ENCODE results near the gene PCBP4.

The PCBP4 gene

DNA sequence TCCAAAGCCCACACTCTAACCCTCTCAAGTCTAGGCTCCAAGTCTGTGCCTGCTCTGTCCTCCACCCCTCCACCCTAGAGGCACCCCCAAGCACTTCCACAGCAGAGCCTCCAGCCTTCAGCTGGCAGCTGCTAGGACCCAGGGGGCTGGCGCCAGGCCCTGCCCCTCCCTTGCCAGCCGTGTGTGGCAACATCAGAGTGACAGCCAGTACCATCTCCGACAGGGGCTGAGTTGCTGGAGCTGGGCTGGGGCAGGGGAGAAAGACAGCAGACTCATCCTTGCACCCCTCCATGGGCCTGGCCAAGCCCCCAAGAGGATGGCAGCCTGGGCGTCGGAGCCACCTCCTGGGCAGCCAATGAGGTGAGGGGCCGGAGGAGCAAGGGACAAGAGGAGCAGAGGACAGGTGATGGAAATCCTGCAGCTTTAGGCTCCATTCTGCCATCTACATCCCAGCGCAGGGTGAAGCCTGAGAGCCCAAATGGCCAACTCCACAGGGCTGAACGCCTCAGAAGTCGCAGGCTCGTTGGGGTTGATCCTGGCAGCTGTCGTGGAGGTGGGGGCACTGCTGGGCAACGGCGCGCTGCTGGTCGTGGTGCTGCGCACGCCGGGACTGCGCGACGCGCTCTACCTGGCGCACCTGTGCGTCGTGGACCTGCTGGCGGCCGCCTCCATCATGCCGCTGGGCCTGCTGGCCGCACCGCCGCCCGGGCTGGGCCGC is 11.9 kb downstream of the PCBP4 start, which contains the start of gene GPR62:
Gene GPR62 (plus strand): TSS at position 207 of the 718 bp plus-strand sequence. CDS start 272 bp downstream, at position 479.
- DNase-seq (ENCODE audit: low read depth in 2 of 2): no peak

DNA sequence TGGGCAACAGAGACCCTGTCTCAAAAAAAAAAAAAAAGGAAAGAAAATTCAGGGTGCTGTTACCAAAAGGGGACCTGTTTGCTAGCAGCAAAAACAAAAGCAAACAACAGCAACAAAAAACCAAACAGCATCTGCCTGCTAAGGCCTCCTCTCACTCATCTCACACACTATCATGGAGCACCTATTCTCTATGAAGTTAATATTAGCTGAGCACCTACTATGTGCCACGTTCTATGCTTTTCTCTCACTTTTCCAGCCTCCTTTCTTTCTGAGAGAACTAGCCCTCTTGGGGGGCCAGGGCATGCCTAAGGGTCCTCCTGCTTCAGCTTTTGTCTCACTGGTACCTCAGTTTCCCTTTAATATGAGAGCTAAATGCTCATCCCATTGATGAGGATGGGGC is 12.5 kb downstream of the PCBP4 start:
- no peak for DNase-seq (ENCODE audit: low read depth in 2 of 2)

DNA sequence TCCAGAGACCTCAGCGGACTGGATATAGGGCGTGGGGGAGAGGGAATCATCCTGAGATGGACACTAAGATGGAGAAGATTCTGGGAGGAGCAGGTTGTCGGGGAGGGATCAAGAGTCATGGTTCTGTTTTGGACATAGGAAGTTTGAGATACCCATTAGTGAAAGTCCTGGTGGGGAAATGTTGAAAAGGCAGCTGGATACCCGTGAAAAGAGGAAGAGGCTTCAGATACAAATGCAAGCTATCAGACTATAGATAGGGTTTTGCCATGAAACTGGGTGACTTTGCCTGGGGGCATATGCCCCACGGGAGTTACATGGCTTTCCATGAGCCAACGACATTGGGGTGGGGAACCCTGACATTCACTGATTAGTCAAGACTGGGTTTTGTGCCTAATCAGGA is 13.1 kb downstream of the PCBP4 start:
- no peak for DNase-seq (ENCODE audit: low read depth in 2 of 2)

DNA sequence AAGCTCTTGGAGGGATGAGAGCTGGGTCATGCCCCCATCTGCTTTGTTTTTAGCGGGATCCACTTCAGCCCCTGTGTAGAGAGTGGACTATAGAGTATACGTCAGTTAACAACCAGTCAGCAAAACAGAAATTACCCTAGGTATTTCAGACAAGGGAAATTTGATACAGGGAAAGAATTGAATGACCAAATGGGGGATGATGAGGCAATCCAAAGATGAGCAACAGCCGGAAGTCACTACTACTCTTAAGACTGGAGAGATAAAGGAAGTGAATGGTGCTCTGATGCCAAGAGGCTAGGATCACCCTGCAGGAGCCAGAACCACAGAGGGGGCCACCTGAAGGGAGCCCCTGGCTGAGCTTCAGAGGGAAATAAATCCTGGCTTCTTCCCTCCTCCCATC is 13.8 kb downstream of the PCBP4 start:
- DNase-seq (ENCODE audit: low read depth in 2 of 2): peak in 1 of 2 experiments; percentile 37

DNA sequence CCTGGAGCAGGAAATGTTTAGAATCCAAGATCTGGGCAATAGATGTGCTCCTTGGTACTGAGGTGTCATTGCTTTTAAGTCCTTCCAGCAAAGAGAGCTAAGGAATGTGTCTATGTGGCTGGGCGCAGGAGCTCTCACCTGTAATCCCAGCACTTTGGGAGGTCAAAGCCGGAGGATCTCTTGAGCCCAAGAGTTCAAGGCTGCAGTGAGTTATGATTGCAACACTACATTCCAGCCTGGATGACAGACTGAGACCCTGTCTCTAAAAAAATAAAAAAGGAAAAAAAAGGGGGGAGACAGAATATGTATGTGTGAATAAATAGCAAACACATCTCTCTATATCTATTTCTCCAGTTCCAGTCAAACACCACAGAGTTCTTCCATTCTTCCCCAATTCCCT is 16.4 kb downstream of the PCBP4 start:
- no peak for DNase-seq (ENCODE audit: low read depth in 2 of 2)

DNA sequence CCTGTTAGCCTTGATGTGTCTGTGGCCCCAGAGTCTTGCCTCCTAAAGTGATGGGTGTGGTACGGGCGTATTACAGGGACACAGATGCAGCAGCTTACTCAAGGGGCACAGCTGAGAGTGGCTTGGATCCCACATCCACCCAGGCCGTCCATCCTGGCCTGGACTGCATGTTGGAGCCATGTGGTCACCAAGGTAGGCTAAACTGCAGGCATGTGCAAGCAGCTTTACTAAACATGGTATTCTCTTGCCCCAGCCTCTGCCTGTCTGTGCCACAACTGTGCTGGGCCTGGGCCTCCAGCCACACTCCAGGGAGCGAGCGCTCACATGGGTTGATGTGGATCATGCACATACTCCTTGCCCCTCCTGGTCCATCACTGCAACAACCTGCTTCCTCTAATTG is 18.1 kb downstream of the PCBP4 start:
- DNase-seq (ENCODE audit: low read depth in 2 of 2): no peak

DNA sequence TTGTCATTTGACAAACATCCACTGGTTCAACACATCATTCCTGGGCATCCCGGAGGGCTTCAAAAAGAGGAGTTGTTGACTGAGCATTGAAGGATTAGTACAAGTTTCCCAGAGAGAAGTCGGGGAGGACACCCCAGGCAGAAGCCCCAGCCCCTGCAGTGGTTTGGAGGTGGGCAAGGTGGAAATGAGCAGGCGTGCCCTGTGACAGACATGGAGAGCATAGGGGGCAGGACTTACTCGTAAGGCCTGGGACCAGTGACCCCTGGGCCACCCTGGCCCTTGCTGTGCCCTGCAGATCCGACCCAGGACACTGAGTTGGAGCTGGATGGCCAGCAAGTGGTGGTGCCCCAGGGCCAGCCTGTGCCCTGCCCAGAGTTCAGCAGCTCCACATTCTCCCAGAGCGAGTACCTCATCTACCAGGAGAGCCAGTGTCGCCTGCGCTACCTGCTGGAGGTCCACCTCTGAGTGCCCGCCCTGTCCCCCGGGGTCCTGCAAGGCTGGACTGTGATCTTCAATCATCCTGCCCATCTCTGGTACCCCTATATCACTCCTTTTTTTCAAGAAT is 19.2 kb downstream of the PCBP4 start:
- DNase-seq (ENCODE audit: low read depth in 2 of 2): no peak

DNA sequence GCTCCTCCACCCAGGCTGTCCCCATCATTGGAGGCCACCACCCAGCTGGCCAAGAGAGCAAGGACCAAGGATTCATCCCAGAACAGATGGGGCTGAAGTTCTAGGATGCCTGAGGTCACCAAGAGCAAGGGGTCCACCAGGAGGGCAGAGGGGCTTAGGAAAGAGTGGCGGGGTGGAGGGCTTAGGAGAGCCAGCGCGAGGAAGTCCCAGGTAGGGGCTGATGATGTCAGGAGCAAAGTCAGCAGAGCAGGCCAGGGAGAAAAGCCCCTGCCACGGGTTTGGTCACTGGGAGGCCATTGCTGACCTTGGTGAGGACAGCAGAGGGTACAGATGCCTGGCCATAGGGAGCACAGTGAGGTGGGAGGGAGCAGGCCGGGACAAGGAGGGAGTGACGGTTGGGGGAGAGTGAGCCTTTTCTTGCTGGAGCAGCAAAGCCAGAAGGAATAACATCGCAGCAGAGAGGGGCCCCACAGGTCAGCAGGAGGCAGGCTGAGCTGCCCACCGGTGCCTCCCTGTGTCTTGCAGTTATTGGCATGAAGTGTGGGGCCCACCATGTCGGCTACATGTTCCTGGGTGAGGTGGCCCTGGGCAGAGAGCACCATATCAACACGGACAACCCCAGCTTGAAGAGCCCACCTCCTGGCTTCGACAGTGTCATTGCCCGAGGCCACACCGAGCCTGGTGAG is 19.9 kb downstream of the PCBP4 start:
- DNase-seq (ENCODE audit: low read depth in 2 of 2): no peak

DNA sequence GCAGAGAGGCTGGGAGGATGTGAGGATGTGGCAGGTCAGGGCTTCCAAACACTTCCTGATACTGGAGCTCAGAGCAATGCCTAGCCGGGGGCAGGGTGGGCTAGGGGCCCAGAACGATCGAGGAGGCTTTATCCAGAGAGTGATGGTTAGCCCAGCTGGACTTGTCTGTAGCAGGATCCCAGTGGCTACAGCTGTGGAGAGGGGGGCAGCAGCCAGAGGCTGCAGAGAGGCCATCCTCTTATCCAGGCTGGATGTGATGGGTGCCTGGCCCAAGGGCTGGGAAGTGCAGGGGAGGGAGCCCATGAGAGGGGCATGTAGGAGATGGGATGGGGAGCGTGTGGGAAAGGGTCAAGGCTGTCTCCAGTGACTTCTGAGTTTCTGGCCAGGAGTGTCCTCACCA is 20.5 kb downstream of the PCBP4 start:
- no peak for DNase-seq (ENCODE audit: low read depth in 2 of 2)

DNA sequence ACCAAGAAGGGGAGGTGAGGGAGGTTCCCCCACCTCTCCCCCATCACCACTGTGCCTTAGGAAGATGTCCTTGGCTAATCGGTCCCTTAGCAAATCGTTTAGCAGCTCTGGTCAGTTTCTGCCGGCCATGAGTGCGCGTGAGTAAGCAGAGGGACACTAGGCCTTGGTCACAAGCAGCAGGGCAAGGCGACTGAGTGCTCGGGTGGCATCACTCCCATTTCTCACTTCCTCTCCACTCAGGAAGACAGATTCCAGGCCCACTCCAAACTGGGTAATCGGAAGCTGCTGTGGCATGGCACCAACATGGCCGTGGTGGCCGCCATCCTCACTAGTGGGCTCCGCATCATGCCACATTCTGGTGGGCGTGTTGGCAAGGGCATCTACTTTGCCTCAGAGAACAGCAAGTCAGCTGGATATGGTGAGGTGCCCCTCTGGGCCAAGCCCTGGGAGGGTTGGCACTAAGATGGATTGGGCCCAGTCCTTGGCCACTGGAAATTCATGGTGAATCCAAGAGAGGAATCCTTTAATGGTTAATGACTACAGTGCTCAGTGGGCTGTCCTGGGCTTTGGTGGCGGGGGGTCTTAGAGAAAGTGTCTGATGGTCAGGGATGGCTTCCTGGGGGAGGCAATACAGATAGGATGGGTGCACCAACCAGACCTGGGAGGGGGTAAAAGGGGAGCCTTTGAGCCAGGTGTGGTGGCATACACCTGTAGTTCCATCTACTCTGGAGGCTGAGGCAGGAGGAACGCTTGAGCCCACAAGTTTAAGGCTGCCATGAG is 21.1 kb downstream of the PCBP4 start:
- DNase-seq (ENCODE audit: low read depth in 2 of 2): no peak

DNA sequence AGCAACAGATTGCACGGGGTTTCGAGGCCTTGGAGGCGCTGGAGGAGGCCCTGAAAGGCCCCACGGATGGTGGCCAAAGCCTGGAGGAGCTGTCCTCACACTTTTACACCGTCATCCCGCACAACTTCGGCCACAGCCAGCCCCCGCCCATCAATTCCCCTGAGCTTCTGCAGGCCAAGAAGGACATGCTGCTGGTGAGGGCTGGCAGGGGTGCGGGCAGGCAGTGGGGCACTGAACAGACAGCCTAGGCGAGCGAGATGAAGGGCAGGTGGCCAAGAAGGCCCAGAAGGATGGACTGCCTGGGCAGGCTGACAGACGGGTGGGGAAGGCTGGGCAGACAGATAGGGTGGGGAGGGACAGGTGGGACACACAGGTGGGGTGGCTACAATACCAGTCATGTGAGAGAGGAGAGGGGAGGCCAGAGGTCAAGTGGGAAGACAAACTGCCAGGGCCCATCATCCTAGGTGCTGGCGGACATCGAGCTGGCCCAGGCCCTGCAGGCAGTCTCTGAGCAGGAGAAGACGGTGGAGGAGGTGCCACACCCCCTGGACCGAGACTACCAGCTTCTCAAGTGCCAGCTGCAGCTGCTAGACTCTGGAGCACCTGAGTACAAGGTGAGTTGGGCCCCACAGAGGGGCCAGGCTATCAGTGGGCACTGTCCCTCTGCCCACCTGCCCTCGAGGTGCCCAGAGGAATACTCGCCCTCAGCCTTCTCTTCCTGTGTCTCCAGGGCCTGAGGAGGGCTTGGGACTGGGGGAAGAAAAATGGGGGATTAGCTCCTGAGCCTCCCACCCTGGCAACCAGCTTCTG is 22.0 kb downstream of the PCBP4 start:
- DNase-seq (ENCODE audit: low read depth in 2 of 2): no peak

DNA sequence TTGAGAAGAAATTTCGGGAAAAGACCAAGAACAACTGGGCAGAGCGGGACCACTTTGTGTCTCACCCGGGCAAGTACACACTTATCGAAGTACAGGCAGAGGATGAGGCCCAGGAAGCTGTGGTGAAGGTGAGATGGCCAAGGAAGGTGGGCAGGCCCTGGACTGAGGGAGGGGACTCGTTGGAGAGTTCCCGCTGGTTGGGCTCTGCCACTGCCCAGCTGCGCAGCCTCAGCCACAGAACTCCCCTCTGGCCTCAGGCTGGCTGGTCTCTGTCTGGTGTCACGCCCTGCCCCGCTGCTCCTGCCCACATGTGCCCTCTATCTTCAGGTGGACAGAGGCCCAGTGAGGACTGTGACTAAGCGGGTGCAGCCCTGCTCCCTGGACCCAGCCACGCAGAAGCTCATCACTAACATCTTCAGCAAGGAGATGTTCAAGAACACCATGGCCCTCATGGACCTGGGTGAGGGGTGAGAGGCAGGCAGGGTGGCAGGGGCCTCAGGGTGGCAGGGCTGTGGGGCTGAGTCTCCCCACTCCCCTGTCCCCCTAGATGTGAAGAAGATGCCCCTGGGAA is 22.7 kb downstream of the PCBP4 start:
- no peak for DNase-seq (ENCODE audit: low read depth in 2 of 2)

DNA sequence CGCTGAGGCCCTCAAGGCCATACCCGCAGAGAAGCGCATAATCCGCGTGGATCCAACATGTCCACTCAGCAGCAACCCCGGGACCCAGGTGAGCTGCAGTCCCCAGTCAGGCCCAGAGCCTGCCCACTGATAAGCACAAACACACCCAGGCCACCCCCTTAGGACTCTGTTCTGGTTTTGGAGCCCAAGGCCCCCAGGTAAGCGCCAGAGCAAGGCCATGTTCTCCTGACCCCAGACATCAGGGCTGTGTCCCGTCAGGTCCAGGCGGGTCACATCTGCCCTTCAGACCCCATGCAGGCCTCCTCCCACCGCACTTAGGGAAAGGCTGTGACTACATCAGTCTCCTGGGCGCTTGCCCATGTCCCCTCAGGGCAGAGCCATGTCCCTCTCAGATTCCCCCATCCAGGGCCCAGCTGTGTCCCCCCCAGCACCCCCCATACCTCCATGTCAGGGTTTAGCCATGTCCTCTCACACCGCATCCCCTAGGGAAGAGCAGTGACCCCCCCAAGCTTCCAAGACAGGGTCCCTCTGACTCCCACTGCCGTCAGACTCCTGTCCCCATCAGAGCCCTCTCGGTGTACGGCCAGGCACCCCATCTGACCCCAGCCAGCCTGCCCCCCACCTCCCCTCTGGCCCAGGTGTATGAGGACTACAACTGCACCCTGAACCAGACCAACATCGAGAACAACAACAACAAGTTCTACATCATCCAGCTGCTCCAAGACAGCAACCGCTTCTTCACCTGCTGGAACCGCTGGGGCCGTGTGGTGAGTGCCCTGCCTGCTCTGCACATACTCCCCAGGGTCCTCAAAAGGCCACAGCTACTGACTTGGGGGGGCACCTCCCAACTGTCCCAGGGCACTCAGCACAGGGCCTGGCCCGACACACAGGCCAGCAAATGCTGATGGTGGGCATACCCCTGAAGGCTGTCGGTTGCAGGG is 23.5 kb downstream of the PCBP4 start:
- DNase-seq (ENCODE audit: low read depth in 2 of 2): no peak

DNA sequence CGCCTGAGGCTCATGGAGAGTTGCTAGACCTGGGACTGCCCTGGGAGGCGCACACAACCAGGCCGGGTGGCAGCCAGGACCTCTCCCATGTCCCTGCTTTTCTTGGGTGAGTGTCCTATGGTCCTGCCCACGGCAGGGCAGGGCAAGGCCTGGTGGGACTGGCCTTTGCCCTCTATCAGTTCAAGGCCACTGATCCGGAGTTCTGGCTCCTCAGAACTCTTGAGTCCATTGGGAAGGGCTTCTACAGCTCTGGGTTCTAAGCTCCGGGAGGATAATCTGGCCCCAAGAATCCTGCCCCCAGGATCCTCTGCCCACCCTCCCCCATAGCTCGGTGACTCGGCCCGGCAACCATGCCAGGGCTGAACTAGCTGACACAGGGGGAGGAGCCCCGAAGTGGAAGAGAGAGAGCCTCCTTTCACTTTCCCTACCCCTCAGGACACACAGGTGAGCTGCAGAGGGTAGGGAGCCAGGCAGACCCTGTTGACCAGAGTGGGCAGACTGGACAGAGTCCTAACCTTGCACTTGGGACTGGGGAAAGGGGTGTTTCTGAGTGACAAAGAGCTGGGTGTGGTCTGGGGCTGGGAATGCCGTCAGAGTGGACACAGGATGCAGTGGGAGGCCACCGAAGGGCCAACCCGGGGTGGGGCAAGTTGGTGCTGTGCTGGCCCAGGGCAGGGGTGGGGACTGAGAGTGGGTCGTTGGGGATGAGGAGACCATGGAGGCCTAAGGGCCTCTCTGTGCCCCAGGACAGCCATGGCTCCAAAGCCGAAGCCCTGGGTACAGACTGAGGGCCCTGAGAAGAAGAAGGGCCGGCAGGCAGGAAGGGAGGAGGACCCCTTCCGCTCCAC is 24.4 kb downstream of the PCBP4 start:
- DNase-seq (ENCODE audit: low read depth in 2 of 2): no peak

DNA sequence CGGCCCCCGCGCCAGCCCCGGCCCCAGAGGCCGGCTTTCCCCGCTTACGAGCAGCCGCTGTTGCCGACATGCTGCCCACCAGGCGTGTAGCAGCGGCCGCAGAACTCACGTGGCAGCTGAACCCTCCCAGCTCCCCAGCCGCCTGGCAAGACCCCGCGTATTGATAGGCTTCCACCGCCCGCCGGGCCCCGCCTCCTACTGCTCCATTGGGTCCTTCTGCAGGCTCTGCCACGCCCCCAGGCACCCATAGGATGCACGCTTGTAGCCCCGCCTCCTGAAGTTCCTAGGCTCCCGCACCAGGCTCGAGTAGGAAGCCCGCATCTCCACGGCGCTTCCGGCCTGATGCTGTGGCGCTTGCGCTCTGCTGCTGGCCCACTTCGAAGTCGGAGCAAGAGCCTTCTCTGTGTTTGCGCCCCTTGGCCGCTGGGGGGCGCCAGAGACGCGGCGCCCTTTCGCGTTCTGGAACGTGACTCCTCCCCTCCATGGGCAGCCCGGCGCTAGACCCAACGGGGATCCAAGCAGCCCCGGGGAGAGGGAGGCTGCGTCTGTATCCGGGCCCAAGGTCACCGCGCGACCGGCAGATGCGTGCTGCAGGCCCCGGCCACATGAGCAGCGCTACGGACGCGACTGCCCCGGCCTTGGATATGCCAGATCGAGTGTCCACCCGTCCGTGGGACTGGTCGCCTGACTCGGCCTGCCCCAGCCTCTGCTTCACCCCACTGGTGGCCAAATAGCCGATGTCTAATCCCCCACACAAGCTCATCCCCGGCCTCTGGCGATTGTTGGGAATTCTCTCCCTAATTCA is 25.3 kb downstream of the PCBP4 start, which contains the start of the genes PARP3 and RRP9:
Gene PARP3 (plus strand): TSS at position 566 of the 805 bp plus-strand sequence. CDS start 993 bp downstream, outside the sequence.
Gene RRP9 (minus strand): TSS at position 107 of the 805 bp plus-strand sequence. CDS start 37 bp downstream, at position 70.
- peak; percentile 99 to 100 for DNase-seq (ENCODE audit: low read depth in 2 of 2)

DNA sequence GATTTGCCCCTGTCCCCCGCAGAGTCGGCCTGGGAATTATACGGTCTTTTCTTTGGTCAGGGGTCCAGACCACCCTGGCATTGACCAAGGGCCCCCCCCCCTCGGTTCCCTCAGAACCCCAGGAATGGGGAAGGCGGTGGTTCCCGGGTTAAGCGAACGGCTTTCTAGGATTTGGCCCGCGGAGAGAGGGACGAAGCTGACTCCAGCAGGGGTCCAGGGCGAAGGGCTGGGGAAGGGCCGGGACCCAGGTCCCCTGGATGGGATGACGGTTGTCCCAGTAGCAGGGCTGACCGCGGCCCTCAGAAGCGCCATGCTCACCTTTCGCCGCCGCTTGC is 25.8 kb downstream of the PCBP4 start:
- DNase-seq (ENCODE audit: low read depth in 2 of 2): no peak

DNA sequence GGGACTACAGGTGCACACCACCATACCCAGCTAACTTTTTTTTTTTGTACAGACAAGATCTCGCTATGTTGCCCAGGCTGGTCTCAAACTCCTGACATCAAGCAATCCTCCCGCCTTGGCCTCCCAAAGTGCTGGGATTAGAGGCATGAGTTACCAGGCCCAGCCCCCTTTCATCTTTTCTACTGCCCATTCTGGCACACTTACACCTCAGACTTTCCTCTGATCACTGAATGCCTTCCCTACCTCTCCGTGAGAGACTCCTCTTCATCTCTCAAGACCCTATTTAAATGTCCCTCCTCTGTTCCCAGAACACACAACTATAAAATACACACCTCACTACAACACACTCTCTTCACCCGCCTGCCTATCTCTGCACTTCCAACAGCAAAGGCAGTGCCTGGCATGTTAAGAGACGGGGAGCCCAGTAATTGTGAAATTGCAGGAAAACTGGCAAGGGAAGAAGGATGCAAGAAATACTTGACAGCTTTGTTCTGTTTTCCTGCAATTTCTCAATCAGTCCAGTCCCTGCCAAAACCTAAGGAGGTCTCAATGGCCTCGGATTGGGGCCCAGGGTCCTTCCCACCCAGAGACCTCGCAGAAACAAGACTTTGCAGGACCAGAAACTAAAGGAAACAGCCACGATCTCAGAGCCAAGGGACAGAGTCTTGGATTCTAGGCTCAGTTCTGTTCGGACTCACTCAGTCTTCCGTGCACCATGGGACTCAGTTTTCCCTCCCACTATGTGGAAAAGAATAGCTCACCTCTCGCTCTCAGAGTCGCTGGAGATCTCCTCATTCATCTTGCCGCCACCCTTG is 26.4 kb downstream of the PCBP4 start:
- DNase-seq (ENCODE audit: low read depth in 2 of 2): no peak
